ENCODE data around the gene ZNF605.
"Not testable (repeated sequence)": the region's sequence is repeated elsewhere in the genome, so short reads cannot be mapped to it uniquely, and the experiment has no call there.

The ZNF605 gene

DNA sequence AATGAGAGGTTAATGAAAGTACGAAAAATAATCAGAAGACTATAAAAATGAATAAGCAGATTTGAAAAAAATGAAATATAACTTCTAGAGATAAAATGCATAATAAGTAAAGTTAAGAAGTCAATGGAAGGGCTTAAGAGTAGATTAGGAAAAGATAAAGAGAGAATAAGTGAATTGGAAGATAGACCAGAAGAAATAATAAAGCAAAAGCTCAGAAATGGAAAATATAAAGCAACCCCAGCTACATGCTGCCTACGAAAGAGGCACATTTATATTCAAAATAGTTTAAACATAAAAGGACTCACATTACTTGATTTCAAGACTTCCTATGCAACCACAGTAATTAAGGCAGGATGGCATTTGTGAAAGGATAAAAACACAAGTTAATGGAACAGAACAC is 19.9 kb downstream of the ZNF605 start:
- ATAC-seq, result no peak
- Mint-ChIP-seq H3K4me3 (no peak overlapping the region), H3K27ac (no peak overlapping the region), H3K36me3 (peaks cover 52% of the 10 kb centered on the region), H3K4me1 (no peaks in the 10 kb centered on the region), H3K9me3 (peaks cover 24% of the 10 kb centered on the region), H3K27me3 (no peaks in the 10 kb centered on the region)

DNA sequence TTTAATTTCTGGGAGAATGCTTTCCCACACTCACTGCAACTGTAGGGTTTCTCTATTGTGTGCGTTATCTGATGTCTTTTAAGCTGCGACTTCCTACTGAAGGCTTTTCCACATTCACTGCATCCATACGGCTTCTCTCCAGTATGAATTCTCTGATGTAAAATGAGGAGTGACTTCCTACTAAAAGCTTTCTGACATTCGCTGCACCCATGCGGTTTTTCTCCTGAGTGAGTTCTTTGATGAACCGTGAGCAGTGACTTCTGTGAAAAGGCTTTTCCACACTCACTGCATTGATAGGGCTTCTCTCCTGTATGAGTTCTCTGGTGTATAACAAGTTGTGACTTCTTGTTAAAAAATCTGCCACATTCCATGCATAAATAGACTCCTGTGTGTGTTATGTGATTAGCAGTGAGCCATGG is 29.7 kb downstream of the ZNF605 start:
- Mint-ChIP-seq H3K9me3 (peaks cover 40% of the 10 kb centered on the region), H3K27ac (no peak overlapping the region), H3K4me3 (no peak overlapping the region), H3K36me3 (peaks cover 72% of the 10 kb centered on the region), H3K27me3 (no peaks in the 10 kb centered on the region), H3K4me1 (no peaks in the 10 kb centered on the region)
- ATAC-seq, result no peak

DNA sequence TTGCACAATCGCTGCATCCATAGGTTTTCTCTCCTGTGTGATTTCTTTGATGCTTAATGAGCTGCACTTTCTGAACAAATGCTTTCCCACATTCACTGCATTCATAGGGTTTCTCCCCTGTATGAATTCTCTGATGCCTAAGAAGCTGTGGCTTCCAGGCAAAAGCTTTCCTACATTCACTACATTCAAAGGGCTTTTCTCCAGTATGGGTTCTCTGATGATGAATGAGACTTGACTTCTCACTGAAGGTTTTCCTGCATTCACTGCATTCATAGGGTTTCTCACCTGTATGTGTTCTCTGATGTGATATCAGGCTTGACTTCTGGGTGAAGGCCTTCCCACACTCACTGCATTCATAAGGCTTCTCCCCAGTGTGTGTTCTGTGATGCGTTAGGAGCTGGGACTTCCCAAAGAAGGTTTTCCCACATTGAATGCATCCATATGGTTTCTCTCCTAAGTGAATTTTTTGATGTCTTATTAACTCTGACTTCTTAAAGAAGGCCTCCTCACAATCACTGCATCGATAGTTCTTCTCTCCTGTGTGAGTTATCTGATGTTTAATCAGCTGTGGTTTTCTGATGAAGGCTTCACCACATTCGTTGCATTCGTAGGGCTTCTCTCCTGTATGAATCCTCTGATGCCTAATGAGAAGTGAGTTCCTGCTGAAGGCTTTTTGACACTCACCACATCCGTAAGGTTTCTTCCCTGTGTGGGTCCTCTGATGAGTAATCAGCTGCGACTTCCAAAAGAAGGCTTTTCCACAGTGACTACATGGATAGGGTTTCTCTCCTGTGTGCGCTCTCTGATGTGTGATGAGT is 30.3 kb downstream of the ZNF605 start:
- Mint-ChIP-seq H3K9me3 (peaks cover 38% of the 10 kb centered on the region), H3K36me3 (peaks cover 69% of the 10 kb centered on the region)

DNA sequence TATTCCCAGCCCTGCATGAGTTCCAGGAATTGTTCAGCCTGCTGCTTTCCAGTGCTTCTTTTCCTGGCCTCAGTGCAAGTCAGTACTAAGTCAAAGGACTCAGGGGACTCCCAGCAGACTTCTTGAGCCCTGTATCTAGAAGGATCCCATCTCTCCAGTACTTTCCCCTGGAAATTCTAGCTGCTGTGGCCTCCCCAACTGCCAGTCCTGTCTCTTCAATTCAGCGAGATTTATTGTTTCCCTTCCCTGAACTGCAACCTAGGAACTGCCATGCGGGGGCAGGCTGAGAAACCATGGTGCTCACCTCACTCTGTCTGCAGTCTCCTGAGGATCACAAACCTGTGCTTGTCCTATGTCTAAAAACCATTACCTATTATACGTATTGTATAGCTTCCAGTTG is 31.8 kb downstream of the ZNF605 start:
- no peaks in the 10 kb centered on the region for H3K27me3 Mint-ChIP-seq
- no peaks in the 10 kb centered on the region for H3K4me1 Mint-ChIP-seq
- H3K27ac Mint-ChIP-seq, result no peak overlapping the region
- no peak overlapping the region for H3K4me3 Mint-ChIP-seq
- H3K9me3 Mint-ChIP-seq, result peaks cover 32% of the 10 kb centered on the region
- peaks cover 56% of the 10 kb centered on the region for H3K36me3 Mint-ChIP-seq
- no peak for ATAC-seq

More for the DNA sequence above, 30.3 kb downstream of the ZNF605 start:
- Mint-ChIP-seq H3K4me1 (no peaks in the 10 kb centered on the region), H3K4me3 (no peak overlapping the region), H3K27me3 (no peaks in the 10 kb centered on the region), H3K27ac (no peak overlapping the region)
- ATAC-seq, result no peak

DNA sequence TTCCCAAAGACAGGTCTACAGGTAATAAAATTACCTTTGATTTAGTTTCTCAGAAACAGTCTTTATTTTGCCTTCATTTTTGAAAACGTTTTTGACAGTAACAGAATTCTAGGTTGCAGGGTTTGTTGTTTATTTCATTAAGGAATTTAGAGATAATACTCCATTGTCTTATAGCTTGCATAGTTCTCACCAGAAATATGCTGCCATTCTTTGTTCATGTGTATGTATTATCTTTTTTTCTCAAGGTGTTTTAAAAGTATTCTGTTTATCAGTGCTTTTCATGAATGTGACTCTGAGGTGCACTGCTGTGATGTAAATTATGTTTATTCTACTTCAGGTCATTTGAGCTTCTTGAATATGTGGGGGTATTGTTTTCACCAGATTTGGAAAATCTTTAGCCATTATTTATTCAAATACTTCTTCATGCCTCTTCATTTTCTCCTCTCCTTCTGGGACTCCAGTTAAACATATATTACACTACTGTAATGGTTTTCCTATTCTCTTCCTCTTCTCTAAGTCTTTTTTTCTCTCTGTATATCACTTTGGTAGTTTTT is 32.7 kb downstream of the ZNF605 start:
- no peak overlapping the region for H3K27ac Mint-ChIP-seq
- peaks cover 28% of the 10 kb centered on the region for H3K9me3 Mint-ChIP-seq
- no peak overlapping the region for H3K4me3 Mint-ChIP-seq
- H3K27me3 Mint-ChIP-seq, result no peaks in the 10 kb centered on the region
- H3K36me3 Mint-ChIP-seq, result peaks cover 47% of the 10 kb centered on the region
- H3K4me1 Mint-ChIP-seq, result no peaks in the 10 kb centered on the region
- ATAC-seq, result no peak

DNA sequence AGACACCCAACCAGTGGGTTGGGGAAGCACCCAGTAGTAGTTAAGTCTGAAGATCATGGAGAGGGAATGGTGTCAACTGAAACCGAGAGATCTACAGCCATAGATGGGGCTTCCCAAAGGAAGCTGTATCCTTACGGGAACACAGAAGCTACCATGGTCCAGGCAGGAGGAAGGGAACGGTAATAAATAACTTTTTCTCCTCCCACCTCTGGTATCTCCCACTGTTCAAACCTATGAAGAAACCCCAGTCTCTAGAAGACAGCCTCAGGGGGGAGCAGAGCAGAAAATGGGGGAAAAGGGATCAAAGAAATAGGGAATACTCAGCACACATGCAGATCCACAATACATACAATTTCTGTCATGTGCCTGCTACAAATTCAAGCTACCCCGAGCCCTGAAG is 33.4 kb downstream of the ZNF605 start:
- H3K27ac Mint-ChIP-seq, result no peak overlapping the region
- H3K9me3 Mint-ChIP-seq, result peaks cover 32% of the 10 kb centered on the region
- no peaks in the 10 kb centered on the region for H3K4me1 Mint-ChIP-seq
- no peaks in the 10 kb centered on the region for H3K27me3 Mint-ChIP-seq
- no peak for ATAC-seq
- peaks cover 51% of the 10 kb centered on the region for H3K36me3 Mint-ChIP-seq
- no peak overlapping the region for H3K4me3 Mint-ChIP-seq

DNA sequence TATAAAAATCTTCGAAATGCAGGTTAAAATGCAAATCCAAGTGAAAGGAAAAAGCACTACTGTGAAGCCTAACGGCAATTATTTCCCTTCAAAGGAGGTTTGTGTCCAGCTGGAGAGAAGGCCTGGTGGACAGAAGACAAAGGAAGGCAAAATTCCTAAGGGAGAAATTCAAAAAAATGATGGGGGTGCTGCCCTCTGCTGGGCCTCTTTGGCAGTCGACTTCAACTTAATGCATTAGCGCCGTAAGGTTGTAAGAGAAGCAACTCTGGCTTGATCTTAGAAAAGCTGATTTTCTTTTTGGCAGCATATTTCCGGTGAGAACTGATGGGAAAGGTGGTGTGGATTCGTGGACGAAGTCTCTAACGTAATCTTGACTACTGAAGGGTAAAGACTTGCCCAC is 34.4 kb downstream of the ZNF605 start:
- H3K36me3 Mint-ChIP-seq, result peaks cover 51% of the 10 kb centered on the region

DNA sequence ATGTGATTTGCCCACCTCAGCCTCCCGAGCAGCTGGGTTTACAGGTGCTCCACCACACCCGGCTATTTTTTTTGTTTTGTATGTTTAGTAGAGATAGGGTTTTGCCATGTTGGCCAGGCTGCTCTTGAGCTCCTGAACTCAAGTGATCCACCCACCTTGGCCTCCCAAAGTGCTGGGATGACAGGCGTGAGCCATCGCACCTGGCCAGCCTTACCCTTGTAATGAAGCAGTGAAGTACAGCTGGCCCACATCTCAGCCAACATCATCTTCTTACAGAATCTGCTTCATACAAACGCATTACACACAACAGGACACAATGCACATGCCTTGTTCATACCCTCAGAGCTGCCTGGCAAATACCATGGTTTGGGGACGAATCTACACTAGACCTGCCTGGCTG is 37.4 kb downstream of the ZNF605 start:
- Mint-ChIP-seq H3K27me3 (no peaks in the 10 kb centered on the region), H3K9me3 (peaks cover 17% of the 10 kb centered on the region), H3K4me3 (no peak overlapping the region), H3K27ac (no peak overlapping the region), H3K4me1 (no peaks in the 10 kb centered on the region), H3K36me3 (peaks cover 43% of the 10 kb centered on the region)
- no peak for ATAC-seq

More for the DNA sequence above, 34.4 kb downstream of the ZNF605 start:
- H3K9me3 Mint-ChIP-seq, result peaks cover 32% of the 10 kb centered on the region
- H3K4me3 Mint-ChIP-seq, result no peak overlapping the region
- no peaks in the 10 kb centered on the region for H3K4me1 Mint-ChIP-seq
- no peaks in the 10 kb centered on the region for H3K27me3 Mint-ChIP-seq
- no peak for ATAC-seq
- no peak overlapping the region for H3K27ac Mint-ChIP-seq

DNA sequence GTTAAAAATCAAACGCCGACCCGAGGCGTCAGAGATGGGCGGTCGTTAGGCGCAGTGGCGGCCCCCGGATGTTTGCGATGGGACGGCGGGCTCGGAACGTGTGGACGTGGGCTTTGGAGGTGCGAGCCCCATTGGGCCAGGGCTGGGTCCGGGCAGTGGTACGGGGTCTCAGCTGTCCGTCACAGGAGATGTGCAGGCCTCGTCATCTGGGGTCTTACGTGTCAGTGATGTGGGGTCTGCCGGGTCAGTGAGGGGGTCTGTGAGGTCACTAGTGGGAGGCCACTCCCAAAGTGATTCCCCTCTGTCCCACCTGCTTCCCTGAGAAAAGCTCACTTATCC is 47.1 kb downstream of the ZNF605 start:
- peaks cover 24% of the 10 kb centered on the region for H3K36me3 Mint-ChIP-seq
- ATAC-seq, result no peak
- peaks cover 13% of the 10 kb centered on the region for H3K4me1 Mint-ChIP-seq
- H3K27me3 Mint-ChIP-seq, result no peaks in the 10 kb centered on the region
- H3K9me3 Mint-ChIP-seq, result peaks cover 11% of the 10 kb centered on the region
- peak overlapping the region; percentile 91 for H3K27ac Mint-ChIP-seq
- H3K4me3 Mint-ChIP-seq, result peak overlapping the region; percentile 90

DNA sequence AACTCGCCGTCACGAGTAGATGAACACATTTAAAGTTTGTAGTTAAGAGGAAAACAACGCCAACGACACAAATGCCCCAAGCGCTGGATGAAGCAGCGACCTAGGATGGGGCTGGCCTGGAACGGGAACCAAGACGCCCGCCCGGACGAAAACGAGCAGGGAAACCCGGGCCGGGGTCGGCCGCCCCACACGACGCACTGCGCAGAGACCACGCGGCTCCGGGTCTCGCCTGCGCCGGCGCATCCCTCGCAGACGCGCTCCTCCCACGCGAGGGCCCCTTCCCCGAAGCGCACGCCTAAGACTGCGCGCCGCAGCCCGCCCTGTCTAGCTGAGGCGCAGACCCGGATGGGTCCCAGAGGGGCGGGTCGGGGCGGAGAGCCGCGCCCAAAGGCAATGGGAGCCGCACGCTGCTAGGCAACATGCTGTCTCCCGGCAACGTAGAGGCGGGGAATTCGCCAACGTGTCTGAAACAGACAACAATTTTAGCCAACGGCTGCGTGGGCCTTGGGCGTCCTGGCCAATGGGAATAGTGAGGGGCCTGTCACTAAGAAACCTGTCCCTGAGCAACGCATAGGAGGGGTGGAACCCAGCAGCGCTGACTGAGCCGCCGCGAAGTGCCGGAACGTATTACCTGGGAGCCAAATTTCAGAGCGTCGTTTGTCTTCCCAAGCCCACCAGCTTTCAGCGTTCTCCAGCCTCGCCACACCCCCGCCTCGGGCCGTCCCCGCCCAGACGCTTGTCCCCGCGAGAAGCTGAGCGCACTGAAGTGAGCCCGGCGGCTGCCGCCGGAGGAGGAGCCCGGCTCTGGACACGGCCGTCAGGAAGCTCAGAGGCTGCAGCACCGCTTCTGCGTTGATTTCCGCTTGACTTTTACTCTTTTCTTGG is 47.7 kb downstream of the ZNF605 start:
- Mint-ChIP-seq H3K9me3 (peaks cover 9% of the 10 kb centered on the region), H3K4me3 (peak overlapping the region; percentile 90), H3K36me3 (peaks cover 18% of the 10 kb centered on the region)

DNA sequence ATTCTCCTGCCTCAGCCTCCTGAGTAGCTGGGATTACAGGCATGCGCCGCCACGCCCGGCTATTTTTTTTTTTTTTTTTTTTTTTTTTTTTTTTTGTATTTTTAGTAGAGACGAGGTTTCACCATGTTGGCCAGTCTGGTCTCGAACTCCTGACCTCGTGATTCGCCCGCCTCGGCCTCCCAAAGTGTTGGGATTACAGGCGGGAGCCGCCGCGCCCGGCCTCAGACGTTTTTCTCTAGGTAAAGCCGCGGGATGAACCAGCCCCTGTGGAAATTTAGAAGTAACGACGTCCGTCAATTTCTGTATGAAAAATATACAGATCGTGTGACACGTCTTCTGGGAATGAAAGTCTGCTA is 48.3 kb downstream of the ZNF605 start:
- not testable (repeated sequence) for ATAC-seq, H3K27me3 Mint-ChIP-seq, H3K9me3 Mint-ChIP-seq
- Mint-ChIP-seq H3K4me3 (peak overlapping the region; percentile 90), H3K27ac (peak overlapping the region; percentile 91), H3K36me3 (peaks cover 16% of the 10 kb centered on the region), H3K4me1 (peaks cover 13% of the 10 kb centered on the region)

More for the DNA sequence above, 47.7 kb downstream of the ZNF605 start:
- Mint-ChIP-seq H3K4me1 (peaks cover 13% of the 10 kb centered on the region), H3K27ac (peak overlapping the region; percentile 91), H3K27me3 (no peaks in the 10 kb centered on the region)
- ATAC-seq, result peak; percentile 98

DNA sequence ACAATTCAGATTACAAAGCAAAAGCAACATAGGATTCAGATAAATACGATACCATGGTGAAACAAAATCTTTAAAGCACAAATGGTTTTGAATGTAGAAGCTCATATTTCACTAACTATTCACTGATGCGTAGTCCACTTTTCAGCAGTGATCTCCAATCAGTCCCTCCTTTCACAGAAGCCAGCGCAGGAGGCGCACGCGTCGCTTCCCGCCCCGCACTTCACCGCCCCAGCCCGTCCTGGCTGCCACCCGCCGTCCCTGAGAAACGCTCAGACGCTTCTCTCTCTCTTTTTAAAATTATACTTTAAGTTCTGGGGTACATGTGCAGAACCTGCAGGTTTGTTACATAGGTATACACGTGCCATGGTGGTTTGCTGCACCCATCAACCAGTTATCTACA is 48.9 kb downstream of the ZNF605 start:
- ATAC-seq, result no peak
- peaks cover 13% of the 10 kb centered on the region for H3K4me1 Mint-ChIP-seq
- H3K4me3 Mint-ChIP-seq, result no peak overlapping the region
- H3K36me3 Mint-ChIP-seq, result peaks cover 11% of the 10 kb centered on the region
- H3K27me3 Mint-ChIP-seq, result no peaks in the 10 kb centered on the region
- no peak overlapping the region for H3K27ac Mint-ChIP-seq
- peaks cover 6% of the 10 kb centered on the region for H3K9me3 Mint-ChIP-seq

DNA sequence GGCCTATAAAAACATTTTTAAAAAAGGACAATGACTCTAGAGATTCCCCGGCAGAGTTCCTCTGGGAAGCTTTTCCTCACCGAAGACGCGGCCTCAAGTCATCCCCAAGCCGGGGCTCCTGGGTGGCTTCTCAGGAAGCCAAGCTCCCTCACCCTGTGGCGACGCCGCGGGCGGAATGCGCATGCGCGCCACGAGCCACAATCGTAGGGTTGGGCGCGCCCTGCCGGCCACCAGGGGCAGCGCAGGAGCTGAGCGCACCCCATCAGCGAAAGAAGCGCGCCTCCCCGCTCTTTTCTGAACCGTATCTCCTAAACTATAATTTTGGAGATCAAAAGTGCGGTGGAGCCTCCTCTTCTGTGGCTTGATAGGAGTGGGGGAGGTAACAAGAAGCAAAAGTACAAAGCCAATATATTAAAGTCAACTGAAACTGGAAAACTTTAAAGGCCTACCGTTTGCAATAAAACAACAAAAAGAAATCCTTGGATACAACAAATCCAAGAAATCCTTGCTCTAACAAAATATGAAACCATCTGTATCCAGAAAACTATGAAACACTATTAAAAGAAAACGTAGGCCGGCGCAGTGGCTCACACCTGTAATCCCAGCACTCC is 51.3 kb downstream of the ZNF605 start:
- Mint-ChIP-seq H3K27ac (peak overlapping the region; percentile 37), H3K36me3 (no peaks in the 10 kb centered on the region), H3K4me3 (peak overlapping the region; percentile 39), H3K4me1 (peaks cover 13% of the 10 kb centered on the region), H3K9me3 (no peaks in the 10 kb centered on the region), H3K27me3 (no peaks in the 10 kb centered on the region)
- no peak for ATAC-seq

DNA sequence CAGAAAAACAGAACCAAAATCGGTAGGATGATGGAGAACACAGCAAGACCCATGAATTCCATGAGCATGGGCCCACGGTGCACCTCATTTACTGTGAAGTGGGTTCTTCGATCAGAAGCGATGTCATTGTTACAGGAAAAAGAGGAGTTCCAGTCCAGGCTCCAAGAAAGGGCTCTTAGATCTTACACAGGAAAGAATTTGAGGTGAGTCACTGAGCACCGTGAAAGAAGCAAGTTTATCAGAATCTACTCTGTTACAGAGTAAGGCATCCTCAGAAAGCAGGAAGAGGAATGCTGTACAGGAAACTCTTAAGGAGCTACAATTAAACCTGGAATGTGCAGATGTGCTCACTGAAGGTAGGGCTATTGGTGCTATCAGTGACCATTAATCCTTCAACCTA is 57.1 kb downstream of the ZNF605 start:
- Mint-ChIP-seq H3K27ac (no peak overlapping the region), H3K27me3 (no peaks in the 10 kb centered on the region), H3K4me3 (no peak overlapping the region), H3K36me3 (no peaks in the 10 kb centered on the region), H3K4me1 (no peaks in the 10 kb centered on the region), H3K9me3 (peaks cover 4% of the 10 kb centered on the region)
- no peak for ATAC-seq

DNA sequence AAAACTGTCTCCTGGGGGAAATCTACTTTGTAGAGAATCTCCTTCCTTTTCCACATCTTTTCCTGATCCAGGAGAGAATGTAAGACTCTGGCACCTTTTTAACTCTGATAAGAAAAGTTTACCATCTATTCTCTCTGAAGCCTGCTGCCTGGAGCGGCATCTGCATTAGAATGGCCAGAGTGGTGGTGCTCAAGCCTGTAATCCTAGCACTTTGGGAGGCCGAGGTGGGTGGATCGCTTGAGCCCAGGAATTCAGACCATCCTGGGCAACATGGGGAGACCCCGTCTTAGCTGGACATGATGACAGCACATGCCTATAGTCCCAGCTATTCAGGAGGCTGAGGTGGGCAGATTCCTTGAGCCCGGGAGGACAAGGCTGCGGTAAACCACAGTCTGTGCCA is 67.3 kb downstream of the ZNF605 start:
- Mint-ChIP-seq H3K27me3 (no peaks in the 10 kb centered on the region), H3K4me1 (peaks cover 20% of the 10 kb centered on the region), H3K36me3 (peaks cover 25% of the 10 kb centered on the region), H3K9me3 (peaks cover 12% of the 10 kb centered on the region), H3K4me3 (no peak overlapping the region), H3K27ac (peak overlapping the region; percentile 100)
- ATAC-seq, result no peak
